OCI-LY1 (cell line): ENCODE measurements around the gene PARD3.

Experiments used
- EZH2 ChIP-seq: fragments of 200-600 bp; sonication (generic), shearing (Covaris generic); IDR thresholded peaks from 2 replicates; pipeline ENCODE4 v1.8.0; 2017; ENCODE audit warnings: borderline replicate concordance, mixed run types, mild to moderate bottlenecking, antibody characterized with exemption, low read length, moderate library complexity, mixed read lengths
- TF ChIP-seq, protein P1 (sequence below): fragments of 200-600 bp; sonication (generic), shearing (Covaris generic); IDR thresholded peaks from 2 replicates; pipeline ENCODE4 v1.5.1; 2017; ENCODE audit warnings: mild to moderate bottlenecking, antibody characterized with exemption, low read length, moderate library complexity, mixed read lengths

DNA sequence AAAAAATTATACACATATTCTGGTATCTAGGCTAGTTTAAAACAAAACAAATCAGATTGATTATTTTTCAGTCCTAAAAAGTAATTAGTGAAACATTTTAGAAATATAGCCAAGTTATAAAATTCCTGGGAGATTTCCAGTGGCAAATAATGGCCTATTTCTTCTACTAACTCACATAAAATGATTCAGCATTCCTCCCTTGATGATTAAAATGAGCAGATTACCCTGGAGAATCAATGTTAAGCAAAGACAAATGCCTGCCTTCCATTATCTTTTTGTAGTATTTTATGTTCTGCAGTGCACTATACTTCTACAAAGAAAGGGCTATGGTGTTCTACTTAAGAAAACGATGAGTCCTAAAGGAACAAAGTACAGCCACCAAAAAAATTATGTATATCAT, 53.6 kb downstream of the PARD3 start:
- TF ChIP-seq EZH2 = no peak
- TF ChIP-seq, protein P1, sequence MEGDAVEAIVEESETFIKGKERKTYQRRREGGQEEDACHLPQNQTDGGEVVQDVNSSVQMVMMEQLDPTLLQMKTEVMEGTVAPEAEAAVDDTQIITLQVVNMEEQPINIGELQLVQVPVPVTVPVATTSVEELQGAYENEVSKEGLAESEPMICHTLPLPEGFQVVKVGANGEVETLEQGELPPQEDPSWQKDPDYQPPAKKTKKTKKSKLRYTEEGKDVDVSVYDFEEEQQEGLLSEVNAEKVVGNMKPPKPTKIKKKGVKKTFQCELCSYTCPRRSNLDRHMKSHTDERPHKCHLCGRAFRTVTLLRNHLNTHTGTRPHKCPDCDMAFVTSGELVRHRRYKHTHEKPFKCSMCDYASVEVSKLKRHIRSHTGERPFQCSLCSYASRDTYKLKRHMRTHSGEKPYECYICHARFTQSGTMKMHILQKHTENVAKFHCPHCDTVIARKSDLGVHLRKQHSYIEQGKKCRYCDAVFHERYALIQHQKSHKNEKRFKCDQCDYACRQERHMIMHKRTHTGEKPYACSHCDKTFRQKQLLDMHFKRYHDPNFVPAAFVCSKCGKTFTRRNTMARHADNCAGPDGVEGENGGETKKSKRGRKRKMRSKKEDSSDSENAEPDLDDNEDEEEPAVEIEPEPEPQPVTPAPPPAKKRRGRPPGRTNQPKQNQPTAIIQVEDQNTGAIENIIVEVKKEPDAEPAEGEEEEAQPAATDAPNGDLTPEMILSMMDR = no peak
